ENCODE measurements around the gene PLOD3.

PLOD3 gene

DNA sequence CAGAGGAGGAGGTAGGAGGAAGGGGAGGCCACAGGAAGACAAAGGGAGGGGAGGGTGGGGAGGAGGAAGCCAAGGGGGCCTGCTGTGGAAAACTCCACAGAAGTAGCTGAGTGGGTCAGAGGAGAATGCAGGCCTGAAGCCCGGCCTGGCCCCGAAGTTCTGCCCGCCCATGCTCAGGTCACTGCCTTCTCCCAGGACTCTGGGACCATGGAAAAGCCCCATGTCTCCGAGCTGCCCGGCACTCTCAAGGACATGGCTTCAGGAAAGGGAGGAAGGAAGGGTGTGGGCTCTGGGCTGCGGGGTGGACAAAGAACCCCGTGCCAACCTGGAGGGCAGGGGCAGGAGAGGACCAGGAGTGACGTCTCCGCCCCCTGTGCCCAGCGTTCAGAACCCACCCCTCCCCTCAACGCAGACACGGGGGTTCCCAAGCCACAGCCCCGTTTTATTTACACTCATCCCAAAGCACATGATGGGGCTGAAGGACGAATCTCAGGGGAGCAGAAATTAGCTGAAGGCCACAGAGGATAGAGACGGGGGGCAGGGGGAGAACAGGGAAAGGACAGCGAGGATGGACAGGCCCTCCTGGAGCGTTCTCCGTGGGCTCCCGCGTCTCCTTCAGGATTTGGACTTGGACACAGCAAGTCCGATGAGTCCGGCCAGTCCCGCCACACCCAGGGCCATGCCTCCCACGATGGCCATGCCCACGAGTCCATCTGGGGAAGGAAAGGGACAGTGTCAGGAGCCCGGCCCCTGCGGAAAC is 22.0 kb upstream of the PLOD3 start:
- DNase-seq (ENCODE audit: low spot score): no peak

DNA sequence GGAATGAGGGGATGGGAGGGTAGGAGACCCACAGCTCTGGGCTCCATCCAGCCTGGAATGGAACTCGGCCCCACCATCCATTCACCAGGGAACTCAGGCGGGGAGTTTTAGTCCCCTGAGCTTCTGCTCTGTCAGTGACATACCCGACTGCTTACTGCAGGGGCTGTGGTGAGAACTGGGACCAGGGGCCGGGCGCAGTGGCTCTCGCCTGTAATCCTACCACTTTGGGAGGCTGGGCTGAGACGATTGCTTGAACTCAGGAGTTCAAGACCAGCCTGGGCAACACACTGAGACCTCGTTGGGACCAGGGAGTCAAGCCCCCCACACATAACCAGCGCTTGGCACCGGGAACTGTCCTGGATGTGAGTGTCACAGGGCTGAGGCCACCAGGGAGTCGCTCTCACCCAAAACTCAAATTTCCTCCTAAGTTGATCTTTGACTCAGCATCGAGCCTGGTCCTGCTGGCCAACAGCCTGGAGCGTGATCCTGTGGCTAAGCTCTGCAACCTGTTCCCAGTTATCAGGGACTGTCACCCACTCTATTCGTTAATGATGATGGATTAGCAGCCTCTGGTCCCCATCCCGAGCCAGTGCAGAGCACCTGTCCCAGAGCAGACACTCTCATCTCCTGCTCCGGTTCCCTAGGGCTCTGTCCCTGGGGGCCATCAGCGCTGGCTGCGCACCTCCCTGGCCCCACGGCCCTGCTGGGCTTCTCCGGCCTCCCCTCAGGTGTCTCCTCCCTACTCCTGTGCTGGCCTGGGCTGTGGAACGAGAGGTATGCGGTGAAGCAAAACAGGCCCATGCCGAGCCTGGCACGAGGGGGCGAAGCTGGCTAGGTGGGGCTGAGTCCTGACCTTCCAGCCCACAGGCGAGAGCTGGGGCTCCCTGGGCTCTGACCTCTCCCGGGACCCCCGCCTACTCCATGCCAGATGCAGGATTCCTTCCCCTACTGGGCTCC is 21.1 kb upstream of the PLOD3 start:
- no peak for DNase-seq (ENCODE audit: low spot score)

DNA sequence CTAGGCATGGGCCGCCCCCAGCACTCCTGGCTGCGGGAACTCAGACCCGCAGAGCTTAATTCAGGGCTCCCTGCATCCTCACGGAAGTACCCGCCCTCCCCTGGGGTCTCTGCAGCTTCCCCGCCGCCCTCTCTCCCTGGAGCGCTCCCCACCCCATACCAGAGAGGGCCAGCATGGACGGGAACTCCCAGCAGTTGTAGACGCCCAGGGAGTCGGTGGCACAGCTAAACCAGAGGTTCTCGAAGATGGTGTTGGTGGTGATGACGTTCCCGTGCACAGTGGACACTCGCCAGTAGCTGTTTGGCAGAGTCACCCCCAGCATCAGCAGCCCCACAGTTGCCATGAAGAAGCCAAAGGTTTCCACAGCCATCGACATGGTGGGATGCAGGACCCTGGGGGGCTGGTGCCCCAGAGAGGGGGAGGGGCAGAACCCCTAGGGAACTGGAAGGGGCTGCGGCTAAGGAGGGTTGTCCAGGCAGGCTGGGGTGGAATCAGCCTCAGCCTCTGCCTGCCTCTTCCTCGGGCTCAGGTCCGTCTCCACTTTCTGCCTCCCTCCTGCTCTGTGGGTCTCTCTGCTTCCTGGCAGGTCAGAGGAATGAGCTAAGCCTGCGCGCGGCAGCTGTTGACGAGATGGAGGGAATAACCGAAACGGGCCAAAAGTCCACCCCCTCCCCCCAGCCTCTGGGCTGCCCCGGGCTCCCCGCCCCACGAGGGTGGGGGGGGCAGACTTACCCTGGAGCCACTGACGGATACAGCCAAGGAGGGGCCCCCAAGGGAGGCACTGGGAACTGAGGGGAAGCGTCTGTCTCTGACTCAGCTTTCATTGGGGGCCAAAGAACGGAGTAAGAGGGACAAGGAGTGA is 20.1 kb upstream of the PLOD3 start, which contains the start of gene CLDN15:
Gene CLDN15 (minus strand): TSS at position 597 of the 862 bp plus-strand sequence. CDS start 221 bp downstream, at position 376.
- DNase-seq (ENCODE audit: low spot score): no peak

DNA sequence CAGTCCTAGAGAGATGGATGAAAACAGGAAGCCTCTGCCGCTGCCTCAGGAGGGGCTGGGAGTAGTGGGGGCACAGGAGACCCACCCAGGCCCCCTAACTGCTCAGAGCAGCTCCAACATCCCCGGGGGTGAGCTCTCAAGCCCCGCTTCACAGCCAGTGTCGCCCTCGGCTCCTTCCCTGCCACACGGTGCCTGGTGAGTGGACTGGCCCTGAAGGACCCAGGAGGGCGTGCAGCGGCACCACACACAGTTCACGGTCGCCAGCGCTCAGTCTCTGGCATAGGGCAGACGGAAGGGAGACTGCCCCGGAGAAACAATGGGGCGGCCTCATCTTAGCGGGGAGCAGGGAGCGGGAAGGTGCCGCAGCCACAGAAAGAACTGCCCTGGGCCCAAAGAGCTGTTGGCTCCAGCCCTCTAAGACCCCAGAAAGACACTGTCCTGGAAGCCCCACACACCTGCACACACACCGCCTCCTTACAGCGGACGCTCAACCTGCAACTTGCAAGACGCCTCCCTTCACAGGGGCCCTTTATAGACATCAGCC is 19.0 kb upstream of the PLOD3 start:
- no peak for DNase-seq (ENCODE audit: low spot score)

DNA sequence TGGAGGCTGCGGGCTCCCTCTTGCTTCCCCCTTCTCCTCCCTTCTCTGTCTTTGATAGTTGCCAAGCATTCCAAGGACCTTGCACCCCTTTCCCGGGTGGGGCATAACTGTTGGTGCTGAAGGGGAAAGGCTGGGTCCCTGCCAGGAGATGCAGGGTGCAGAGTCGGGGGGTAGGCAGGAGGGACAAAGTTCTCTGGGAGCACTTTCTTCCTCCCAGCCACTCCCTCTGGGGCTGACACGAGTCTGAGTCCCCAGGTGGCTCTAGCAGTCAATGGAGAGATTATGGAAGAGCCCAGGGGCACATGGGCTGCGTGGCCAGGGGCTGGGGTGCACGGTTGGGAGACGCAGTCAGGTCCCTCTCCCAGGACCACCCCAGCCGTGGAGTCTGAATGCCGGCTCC is 18.1 kb upstream of the PLOD3 start:
- no peak for DNase-seq (ENCODE audit: low spot score)

DNA sequence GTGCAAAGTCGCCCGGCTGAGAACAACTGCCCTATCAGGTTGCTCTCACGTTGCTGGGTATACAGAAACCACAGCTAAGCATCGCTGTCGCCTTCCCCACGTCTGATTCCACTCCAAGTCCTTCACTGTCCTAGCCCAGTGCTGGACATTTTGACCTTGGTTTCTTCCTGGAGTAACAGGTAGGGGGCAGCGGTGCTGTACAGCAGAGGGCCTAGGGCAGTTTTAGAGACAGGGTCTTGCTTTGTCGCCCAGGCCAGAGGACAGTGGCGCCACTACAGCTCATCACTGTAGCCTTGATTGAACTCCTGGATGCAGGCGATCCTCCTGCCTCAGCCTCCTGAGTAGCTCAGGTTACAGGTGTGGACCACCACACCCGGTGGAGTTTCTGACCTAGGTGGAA is 17.7 kb upstream of the PLOD3 start:
- DNase-seq (ENCODE audit: low spot score): no peak

DNA sequence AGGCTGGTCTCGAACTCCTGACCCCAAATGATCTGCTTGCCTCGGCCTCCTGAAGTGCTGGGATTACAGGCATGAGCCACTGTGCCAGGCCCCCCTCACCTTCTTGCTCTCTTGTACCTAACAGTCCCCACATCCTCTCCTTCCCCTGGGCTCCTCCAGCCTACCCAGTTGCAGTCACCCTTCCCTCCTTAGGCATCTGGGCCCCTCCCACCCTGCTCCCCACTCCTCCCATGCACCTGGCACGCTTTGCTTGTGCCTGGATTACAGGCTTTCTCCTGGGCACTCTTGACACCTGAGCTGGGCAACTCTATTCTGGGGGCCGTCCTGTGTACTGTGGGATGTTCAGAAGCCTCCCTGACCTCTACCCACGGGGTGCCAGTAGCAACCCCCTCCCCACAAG is 17.3 kb upstream of the PLOD3 start:
- DNase-seq (ENCODE audit: low spot score): no peak

DNA sequence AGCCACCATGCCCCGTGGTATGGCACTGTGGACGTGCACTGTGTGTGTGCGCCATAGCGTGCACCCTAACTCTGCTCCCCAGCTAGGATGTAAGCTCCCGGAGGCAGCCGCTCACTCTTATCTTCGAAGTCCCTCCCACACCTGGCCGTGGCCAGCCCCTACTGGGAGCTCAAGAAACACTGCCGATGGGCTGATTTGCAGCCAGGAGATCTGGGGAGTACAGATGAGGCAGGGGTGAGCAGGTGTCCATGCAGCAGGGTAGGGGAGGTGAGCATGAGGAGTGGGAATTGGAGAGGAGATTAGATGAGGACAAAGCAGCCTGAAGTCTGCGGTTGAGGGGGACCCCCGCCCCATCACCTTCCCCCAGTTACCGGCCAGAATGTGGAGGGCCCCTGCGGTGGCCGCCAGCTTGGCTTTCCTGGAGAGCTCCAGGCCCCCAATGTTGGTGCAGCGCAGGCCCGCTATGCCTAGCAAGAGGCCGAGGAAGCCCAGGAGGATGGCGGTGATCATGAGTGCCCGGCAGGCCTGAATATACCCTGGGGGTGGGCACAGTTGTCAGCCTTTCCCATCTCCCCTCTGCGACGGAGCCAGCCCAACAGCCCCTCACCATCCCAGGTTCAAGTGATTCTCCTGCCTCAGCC is 16.6 kb upstream of the PLOD3 start:
- no peak for DNase-seq (ENCODE audit: low spot score)

DNA sequence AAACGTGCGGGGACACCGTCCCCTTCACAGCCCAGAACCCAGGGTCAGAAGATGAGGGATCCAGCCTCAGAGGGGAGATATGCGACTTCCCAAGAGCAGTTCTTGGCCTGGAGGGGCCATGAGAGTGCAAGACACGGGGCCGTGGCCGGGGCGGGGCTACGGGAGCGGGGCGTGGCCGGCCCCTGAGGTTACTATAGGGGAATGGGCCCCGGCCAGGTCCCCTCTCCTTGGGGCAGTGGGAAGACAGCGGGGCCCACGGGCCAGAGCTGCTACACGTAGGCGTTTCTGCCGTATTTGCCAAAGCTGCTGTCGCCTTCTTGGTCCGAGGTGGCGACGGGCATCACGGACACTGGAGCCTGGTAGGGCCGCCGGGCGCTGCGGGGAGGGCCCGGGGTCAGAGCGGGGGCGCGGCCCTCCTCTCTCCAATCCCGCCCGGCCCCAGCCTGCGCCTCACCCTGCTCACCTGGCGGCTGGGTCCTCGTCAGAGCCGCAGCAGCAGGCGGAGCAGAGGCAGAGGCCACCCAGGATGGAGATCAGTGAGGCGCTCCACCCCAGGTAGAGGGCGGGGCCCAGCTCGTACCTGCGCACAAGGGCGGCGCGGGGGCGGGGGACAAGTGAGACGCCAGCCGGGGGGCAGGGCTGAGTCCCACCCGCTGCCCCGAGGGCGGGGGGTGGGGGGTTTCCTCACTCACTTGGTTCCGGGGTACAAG is 14.9 kb upstream of the PLOD3 start:
- DNase-seq (ENCODE audit: low spot score): no peak

DNA sequence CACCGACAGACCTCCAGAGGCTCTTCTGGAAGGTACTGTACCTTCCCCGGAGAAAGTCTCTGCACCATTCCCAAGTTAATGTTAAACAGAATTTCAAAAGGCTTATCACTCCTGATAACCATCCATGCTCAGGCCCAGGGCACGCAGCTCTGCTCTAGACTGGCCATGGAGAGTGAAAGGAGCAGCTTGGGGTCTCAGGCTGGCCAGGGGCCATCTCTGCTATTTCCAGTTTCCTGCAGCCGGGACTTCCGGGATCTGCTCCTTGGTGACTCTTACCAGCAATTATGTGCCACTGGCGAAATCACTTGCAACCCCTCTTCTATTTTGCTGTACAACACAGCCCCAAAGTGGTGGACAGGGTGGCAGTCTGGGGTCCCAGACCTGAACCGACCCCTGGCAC is 14.3 kb upstream of the PLOD3 start:
- no peak for DNase-seq (ENCODE audit: low spot score)

DNA sequence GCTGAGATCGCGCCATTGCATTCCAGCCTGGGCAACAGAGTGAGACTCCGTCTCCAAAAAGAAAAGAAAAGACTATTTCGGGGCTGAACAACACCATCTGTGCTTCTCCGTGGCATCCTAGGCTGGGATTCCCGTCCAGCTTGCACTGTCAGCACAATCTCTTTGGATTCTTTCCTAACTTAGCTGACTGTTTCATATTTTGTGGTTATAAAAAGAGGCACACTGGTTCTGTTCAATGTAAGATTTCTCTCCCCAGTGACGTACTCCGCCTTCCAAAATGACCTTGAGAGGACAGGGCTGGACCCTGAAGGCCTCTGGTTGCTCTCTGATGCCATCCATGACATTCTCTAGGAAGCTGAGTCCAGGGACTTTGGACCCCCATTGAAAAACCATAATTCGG is 9.3 kb upstream of the PLOD3 start:
- DNase-seq (ENCODE audit: low spot score): no peak

DNA sequence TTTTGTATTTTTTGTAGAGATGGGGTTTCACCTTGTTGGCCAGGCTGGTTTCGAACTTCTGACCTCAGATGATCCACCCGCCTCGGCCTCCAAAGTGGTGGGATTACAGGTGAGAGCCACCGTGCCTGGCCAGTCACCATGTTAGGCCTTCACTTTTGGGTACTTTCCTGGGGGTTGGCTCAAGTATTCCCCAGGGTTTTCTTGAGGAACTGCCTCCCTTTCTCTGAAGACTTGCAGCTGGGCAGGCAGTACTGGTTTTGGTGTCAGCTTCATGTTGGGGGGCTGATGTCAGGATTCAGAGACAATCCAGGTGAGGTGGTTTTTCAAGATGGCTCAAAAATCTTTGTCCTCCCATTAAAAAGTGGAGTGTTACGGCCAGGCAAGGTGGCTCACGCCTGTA is 8.3 kb upstream of the PLOD3 start:
- no peak for DNase-seq (ENCODE audit: low spot score)

DNA sequence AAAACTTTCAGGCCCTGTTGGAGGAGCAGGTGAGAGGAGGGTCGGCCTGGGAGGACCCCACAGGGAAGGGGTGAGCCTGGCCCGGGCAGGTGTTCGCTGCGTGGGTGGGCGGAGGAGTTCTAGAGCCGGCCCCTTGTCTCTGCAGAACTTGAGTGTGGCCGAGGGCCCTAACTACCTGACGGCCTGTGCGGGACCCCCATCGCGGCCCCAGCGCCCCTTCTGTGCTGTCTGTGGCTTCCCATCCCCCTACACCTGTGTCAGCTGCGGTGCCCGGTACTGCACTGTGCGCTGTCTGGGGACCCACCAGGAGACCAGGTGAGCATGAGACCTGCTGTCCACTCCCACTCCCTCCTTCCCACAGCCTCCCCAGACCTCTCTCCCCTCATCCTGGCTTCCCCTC is 6.1 kb upstream of the PLOD3 start:
- DNase-seq (ENCODE audit: low spot score): no peak

DNA sequence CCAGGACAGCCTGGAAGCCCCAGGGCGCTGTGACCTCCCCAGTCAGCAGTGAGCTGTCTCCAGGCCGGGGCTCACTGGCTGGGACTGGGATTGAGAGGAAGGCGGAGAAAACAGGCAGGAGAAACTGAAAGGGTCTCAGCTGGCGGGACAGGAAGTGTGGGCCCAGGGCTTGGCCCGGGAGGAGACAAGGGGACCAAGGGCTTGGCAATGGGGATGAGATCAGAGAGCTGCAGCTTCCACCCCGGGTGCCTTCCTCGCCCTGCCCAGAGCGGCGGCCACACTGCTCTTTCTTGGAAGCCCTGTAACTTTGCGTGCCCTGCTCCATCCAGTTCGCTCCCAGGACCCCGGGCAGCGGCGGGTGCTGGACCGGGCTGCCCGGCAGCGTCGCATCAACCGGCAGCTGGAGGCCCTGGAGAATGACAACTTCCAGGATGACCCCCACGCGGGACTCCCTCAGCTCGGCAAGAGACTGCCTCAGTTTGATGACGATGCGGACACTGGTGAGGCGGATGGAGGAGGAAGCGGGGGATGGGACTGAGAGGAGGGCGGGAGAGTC is 5.0 kb upstream of the PLOD3 start:
- no peak for DNase-seq (ENCODE audit: low spot score)

DNA sequence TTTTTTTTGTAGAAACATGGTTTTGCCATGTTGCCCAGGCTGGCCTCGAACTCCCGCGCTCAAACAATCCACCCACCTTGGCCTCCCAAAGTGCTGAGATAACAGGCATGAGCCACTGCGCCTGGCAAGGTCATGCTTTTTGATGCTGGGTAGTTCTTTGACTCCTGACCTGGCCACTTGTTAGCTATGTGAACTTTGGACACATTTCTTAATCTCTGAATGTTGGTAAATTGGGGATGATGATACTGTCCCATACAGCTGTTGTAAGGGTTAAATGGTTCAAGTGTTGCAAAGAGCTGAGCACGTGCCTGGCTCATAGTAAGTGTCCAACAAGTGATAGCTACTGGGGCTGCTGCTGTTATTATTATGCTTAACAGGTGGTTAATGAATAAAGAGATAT is 2.9 kb upstream of the PLOD3 start:
- DNase-seq (ENCODE audit: low spot score): no peak

DNA sequence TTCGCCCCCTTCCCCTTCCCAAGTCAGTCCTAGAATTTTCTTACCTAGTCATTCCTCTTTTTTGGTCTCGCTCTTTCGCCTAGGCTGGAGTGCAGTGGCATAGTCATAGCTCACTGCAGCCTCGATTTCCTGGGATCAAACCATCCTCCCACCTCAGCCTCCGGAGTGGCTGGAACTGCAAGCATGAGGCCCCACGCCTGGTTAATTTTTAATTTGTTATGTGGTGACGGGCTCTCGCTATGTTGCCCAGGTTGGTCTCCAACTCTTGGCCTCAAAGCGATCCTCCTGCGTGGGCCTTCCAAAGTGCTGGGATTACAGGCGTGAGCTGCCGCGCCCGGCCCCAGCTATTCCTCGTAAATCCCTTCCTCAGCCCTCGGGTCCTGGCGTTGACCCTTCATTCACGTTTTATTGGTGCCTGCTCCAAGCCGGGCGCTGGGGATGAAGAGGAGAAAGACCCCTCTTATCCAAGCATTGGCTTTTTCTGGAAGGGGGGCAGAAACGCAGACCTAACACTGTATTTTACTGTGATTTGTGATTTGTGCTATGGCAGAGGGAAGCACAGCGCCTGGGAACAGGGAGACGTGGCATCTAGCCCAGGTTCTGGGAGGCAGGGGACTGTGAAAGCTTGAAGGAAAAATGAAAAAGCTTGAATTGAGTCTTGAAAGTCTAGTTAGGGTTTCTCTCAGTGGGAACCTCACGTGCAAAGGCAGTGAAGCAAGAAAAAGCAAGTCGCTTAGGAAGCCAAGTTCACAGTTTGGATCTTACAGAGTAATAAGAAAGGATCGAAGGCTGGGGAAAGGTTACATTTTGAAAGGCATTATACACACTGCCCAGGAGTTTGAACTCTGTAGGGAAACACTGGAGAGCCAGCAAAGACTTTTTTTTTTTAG is 1.1 kb upstream of the PLOD3 start:
- DNase-seq (ENCODE audit: low spot score): peak; percentile 32

DNA sequence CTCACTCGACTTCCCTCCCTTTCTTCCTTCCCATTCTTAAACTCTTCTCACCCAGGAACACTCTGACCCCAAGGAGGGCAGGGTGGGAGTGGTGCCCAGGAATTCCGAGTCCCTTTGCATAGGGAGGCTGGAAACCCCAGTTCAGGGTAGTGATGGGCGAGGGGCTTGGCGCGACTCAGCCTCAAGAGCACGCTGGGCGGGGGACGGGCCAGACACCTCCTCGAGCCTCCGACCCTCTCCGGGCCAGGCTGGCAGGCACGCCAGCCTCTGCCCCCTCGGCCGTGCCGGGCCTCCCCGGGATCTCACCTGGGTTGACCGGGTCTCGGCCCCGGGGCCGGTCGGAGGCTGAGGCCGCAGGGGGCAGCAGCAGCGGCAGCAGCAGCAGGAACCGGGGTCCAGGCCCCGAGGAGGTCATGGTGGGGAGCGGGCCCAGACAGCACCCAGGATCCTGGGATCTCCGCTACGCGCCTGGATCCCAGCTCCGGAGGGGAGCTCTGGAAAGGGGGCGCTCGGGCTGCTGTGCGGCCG is 457 bp downstream of the PLOD3 start:
- DNase-seq (ENCODE audit: low spot score): no peak

DNA sequence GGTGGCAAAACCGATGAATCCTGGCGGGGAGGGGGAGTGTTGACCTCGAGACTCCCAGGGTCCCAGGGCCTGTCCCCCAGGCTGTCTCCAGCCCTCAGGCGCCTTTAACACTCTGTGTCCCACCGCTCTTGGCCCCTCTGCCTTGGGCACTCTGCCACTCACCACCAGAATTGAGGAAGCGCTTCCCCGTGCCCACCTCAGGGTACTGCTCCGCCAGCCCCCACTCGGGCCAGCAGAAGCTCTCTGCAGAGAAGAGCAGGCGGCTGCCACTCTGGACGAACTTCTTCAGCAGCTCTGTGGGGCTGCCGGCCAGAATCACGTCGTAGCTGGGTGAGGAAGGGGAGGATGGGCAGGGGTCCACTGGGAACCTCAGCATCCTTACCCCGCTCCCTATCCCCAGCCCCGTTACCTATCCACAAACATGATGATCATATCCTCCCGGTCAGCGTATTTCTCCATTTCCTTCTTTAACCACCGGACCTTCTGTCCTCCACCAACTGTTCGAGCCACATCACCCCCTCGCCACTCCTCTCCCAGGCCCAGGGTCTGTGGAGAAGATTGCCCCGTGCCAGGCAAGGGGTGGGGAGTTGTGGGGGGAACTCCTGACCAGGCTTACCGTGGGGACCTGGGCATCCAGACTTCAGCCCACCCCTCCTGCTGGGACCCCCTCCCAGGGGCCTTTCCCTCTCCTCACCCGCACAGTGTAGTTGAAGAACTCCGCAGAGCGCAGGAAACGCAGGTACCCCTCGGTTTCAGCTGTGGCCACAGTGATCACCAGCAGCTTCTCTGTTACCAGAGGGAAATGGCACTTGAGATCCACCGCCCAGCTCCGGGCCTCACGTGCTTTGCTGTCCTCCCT is 1.2 kb downstream of the PLOD3 start:
- peak; percentile 58 for DNase-seq (ENCODE audit: low spot score)

Data from RKO (cell line).